ENCODE results near the gene ARPC1B.
"Not testable (repeated sequence)": the region's sequence is repeated elsewhere in the genome, so short reads cannot be mapped to it uniquely, and the experiment has no call there.

The ARPC1B gene

GRCh38 chr7:99340659-99341058 is 33.9 kb upstream of the ARPC1B start:
- H3K9ac ChIP-seq (ENCODE audit: low read depth, low read length, poor library complexity, severe bottlenecking): no peak overlapping the region
- no peaks in the 10 kb centered on the region for H3K79me2 ChIP-seq (ENCODE audit: insufficient read depth, low read length)
- no peak overlapping the region for H2AFZ ChIP-seq (ENCODE audit: low read length)
- no peaks in the 10 kb centered on the region for H3K27me3 ChIP-seq (ENCODE audit: insufficient read depth, low read length, poor library complexity, severe bottlenecking)
- no peak for TF ChIP-seq CTCF (conservative IDR thresholded peaks at IDR 0.05; ENCODE audit: low read length)
- H3K36me3 ChIP-seq (ENCODE audit: insufficient read depth, low read length): peaks cover 75% of the 10 kb centered on the region
- H3K9me2 ChIP-seq (replicated peaks; ENCODE audit: low read depth, low read length): no peaks in the 10 kb centered on the region
- no peak overlapping the region for H3K4me2 ChIP-seq (ENCODE audit: low read depth, low read length, poor library complexity, severe bottlenecking)
- H4K20me1 ChIP-seq (ENCODE audit: insufficient read depth, low read length, poor library complexity, severe bottlenecking): no peaks in the 10 kb centered on the region
- no peaks in the 10 kb centered on the region for H3K9me3 ChIP-seq (ENCODE audit: insufficient read depth, low read depth, low read length)
- H3F3A ChIP-seq (ENCODE audit: low read depth): no peaks in the 10 kb centered on the region
- H3K4me3 ChIP-seq (ENCODE audit: low read length, poor library complexity, severe bottlenecking): no peak overlapping the region
- H3K4me1 ChIP-seq (ENCODE audit: insufficient read depth, low read length, poor library complexity, severe bottlenecking): no peaks in the 10 kb centered on the region

GRCh38 chr7:99344061-99344647 is 30.4 kb upstream of the ARPC1B start:
- H3F3A ChIP-seq (ENCODE audit: low read depth): no peaks in the 10 kb centered on the region
- no peaks in the 10 kb centered on the region for H3K79me2 ChIP-seq (ENCODE audit: insufficient read depth, low read length)
- no peaks in the 10 kb centered on the region for H3K4me1 ChIP-seq (ENCODE audit: insufficient read depth, low read length, poor library complexity, severe bottlenecking)
- H4K20me1 ChIP-seq (ENCODE audit: insufficient read depth, low read length, poor library complexity, severe bottlenecking): no peaks in the 10 kb centered on the region
- H2AFZ ChIP-seq (ENCODE audit: low read length): no peak overlapping the region
- no peak overlapping the region for H3K4me3 ChIP-seq (ENCODE audit: low read length, poor library complexity, severe bottlenecking)
- H3K4me2 ChIP-seq (ENCODE audit: low read depth, low read length, poor library complexity, severe bottlenecking): no peak overlapping the region
- no peaks in the 10 kb centered on the region for H3K9me3 ChIP-seq (ENCODE audit: insufficient read depth, low read depth, low read length)
- TF ChIP-seq CTCF (conservative IDR thresholded peaks at IDR 0.05; ENCODE audit: low read length) (no peak), EZH2phosphoT487 (IDR thresholded peaks at IDR 0.05; ENCODE audit: borderline replicate concordance) (no peak)
- H3K27me3 ChIP-seq (ENCODE audit: insufficient read depth, low read length, poor library complexity, severe bottlenecking): no peaks in the 10 kb centered on the region
- peaks cover 73% of the 10 kb centered on the region for H3K36me3 ChIP-seq (ENCODE audit: insufficient read depth, low read length)
- no peak overlapping the region for H3K9ac ChIP-seq (ENCODE audit: low read depth, low read length, poor library complexity, severe bottlenecking)
- no peaks in the 10 kb centered on the region for H3K9me2 ChIP-seq (replicated peaks; ENCODE audit: low read depth, low read length)

GRCh38 chr7:99350641-99351040 is 23.9 kb upstream of the ARPC1B start:
- not testable (repeated sequence) for H3K9me2 ChIP-seq (replicated peaks; ENCODE audit: low read depth, low read length); H3K4me2 ChIP-seq (ENCODE audit: low read depth, low read length, poor library complexity, severe bottlenecking); H2AFZ ChIP-seq (ENCODE audit: low read length); H3K4me3 ChIP-seq (ENCODE audit: low read length, poor library complexity, severe bottlenecking); H3K27me3 ChIP-seq (ENCODE audit: insufficient read depth, low read length, poor library complexity, severe bottlenecking); H4K20me1 ChIP-seq (ENCODE audit: insufficient read depth, low read length, poor library complexity, severe bottlenecking); H3K9ac ChIP-seq (ENCODE audit: low read depth, low read length, poor library complexity, severe bottlenecking); H3F3A ChIP-seq (ENCODE audit: low read depth); H3K79me2 ChIP-seq (ENCODE audit: insufficient read depth, low read length); H3K9me3 ChIP-seq (ENCODE audit: insufficient read depth, low read depth, low read length); H3K4me1 ChIP-seq (ENCODE audit: insufficient read depth, low read length, poor library complexity, severe bottlenecking)
- H3K36me3 ChIP-seq (ENCODE audit: insufficient read depth, low read length): peaks cover 74% of the 10 kb centered on the region; the same call in 1 of the 2 replicates

- Histone ChIP-seq H4K20me1 (ENCODE audit: insufficient read depth, low read length, poor library complexity, severe bottlenecking) (no peaks in the 10 kb centered on the region), H3K36me3 (ENCODE audit: insufficient read depth, low read length) (peaks cover 70% of the 10 kb centered on the region; the same call in 1 of the 2 replicates), H3K9me2 (replicated peaks; ENCODE audit: low read depth, low read length) (no peaks in the 10 kb centered on the region), H3K4me3 (ENCODE audit: low read length, poor library complexity, severe bottlenecking) (no peak overlapping the region), H3K27me3 (ENCODE audit: insufficient read depth, low read length, poor library complexity, severe bottlenecking) (no peaks in the 10 kb centered on the region), H3K79me2 (ENCODE audit: insufficient read depth, low read length) (no peaks in the 10 kb centered on the region), H3K4me2 (ENCODE audit: low read depth, low read length, poor library complexity, severe bottlenecking) (no peak overlapping the region), H3K9me3 (ENCODE audit: insufficient read depth, low read depth, low read length) (no peaks in the 10 kb centered on the region), H3F3A (ENCODE audit: low read depth) (no peaks in the 10 kb centered on the region), H3K4me1 (ENCODE audit: insufficient read depth, low read length, poor library complexity, severe bottlenecking) (no peaks in the 10 kb centered on the region), H3K9ac (ENCODE audit: low read depth, low read length, poor library complexity, severe bottlenecking) (no peak overlapping the region), H2AFZ (ENCODE audit: low read length) (no peak overlapping the region)
- TF ChIP-seq CTCF (conservative IDR thresholded peaks at IDR 0.05; ENCODE audit: low read length): no peak
- TF ChIP-seq EZH2phosphoT487 (IDR thresholded peaks at IDR 0.05; ENCODE audit: borderline replicate concordance): no peak
Observed at GRCh38 chr7:99352247-99352646, 22.3 kb upstream of the ARPC1B start.
